DOHH2 (cell line): ENCODE results near the gene SMG5.

Experiments
- H3F3A ChIP-seq: fragments of 200-600 bp; sonication (generic), shearing (Covaris generic); 2 replicates; pipeline ENCODE4 v1.6.0; 2016; ENCODE audit warnings: antibody characterized with exemption, mild to moderate bottlenecking; ENCODE audit not compliant: control insufficient read depth, insufficient read depth
- H3K27ac ChIP-seq: fragments of 200-600 bp; sonication (generic); 2 replicates; pipeline ENCODE4 v1.5.1; 2014; ENCODE audit warnings: low read depth, mild to moderate bottlenecking, low read length, moderate library complexity
- H3K27me3 ChIP-seq: fragments of 200-600 bp; sonication (generic); 2 replicates; pipeline ENCODE4 v1.6.1; 2014; ENCODE audit warnings: mild to moderate bottlenecking, low read length, mixed read lengths; ENCODE audit not compliant: control insufficient read depth
- H3K36me3 ChIP-seq: fragments of 200-600 bp; sonication (generic); 2 replicates; pipeline ENCODE4 v1.6.1; 2014; ENCODE audit warnings: mild to moderate bottlenecking, low read length, moderate library complexity, mixed read lengths; ENCODE audit not compliant: control insufficient read depth
- H3K4me1 ChIP-seq: fragments of 200-600 bp; sonication (generic); 2 replicates; pipeline ENCODE4 v1.6.1; 2014; ENCODE audit warnings: mild to moderate bottlenecking, low read length, mixed read lengths; ENCODE audit not compliant: control insufficient read depth
- H3K4me2 ChIP-seq: fragments of 200-600 bp; sonication (generic); 2 replicates; pipeline ENCODE4 v1.6.0; 2014; ENCODE audit warnings: mild to moderate bottlenecking, low read length, moderate library complexity
- H3K4me3 ChIP-seq: fragments of 200-600 bp; sonication (generic); 2 replicates; pipeline ENCODE4 v1.5.1; 2014; ENCODE audit warnings: mild to moderate bottlenecking, low read length, mixed read lengths
- H3K79me2 ChIP-seq: fragments of 200-600 bp; sonication (generic); 2 replicates; pipeline ENCODE4 v1.6.1; 2014; ENCODE audit warnings: mild to moderate bottlenecking, low read length, mixed read lengths; ENCODE audit not compliant: control insufficient read depth
- H3K9me2 ChIP-seq: fragments of 200-600 bp; sonication (generic); replicated peaks from 2 replicates; pipeline ENCODE4 v1.6.1; 2014; ENCODE audit warnings: mild to moderate bottlenecking, low read length, mixed read lengths; ENCODE audit not compliant: control insufficient read depth
- H3K9me3 ChIP-seq: fragments of 200-600 bp; sonication (generic); 2 replicates; pipeline ENCODE4 v1.6.1; 2014; ENCODE audit warnings: antibody characterized with exemption, low read length, mixed read lengths; ENCODE audit not compliant: control insufficient read depth, insufficient read depth
- H4K20me1 ChIP-seq: fragments of 200-600 bp; sonication (generic); 2 replicates; pipeline ENCODE4 v1.6.0; 2014; ENCODE audit warnings: low read depth, mild to moderate bottlenecking, antibody characterized with exemption, low read length, moderate library complexity; ENCODE audit not compliant: control insufficient read depth, insufficient read depth
- CTCF ChIP-seq: fragments of 200-600 bp; sonication (generic); IDR thresholded peaks from one replicate; pipeline ENCODE4 v1.5.1; 2014; ENCODE audit warnings: antibody characterized with exemption, mild to moderate bottlenecking, low read depth, low read length; ENCODE audit not compliant: poor library complexity, severe bottlenecking
- EZH2phosphoT487 ChIP-seq: fragments of 200-600 bp; sonication (generic); IDR thresholded peaks from 2 replicates; pipeline ENCODE4 v1.6.1; 2017; ENCODE audit warnings: borderline replicate concordance, mild to moderate bottlenecking, antibody characterized with exemption, low read length, moderate library complexity, mixed read lengths

SMG5 gene

GRCh38 chr1:156242738-156243137 lies 39.9 kb downstream of the SMG5 start:
- Histone ChIP-seq H3K9me3 (no peaks in the 10 kb centered on the region), H3K4me1 (peaks cover 27% of the 10 kb centered on the region), H3K27me3 (peaks cover 11% of the 10 kb centered on the region), H3K9me2 (no peaks in the 10 kb centered on the region), H3F3A (peaks cover 6% of the 10 kb centered on the region), H3K4me3 (no peak overlapping the region), H3K36me3 (peaks cover 22% of the 10 kb centered on the region), H3K4me2 (no peak overlapping the region), H3K27ac (no peak overlapping the region), H3K79me2 (no peaks in the 10 kb centered on the region), H4K20me1 (no peaks in the 10 kb centered on the region)
- TF ChIP-seq EZH2phosphoT487, result no peak
- TF ChIP-seq CTCF, result no peak

GRCh38 chr1:156241926-156242325 lies 40.7 kb downstream of the SMG5 start, which contains the start of gene BGLAP:
TSS of gene BGLAP (plus strand) at chr1:156242184. CDS start at chr1:156242232, 48 bp downstream.
- no peaks in the 10 kb centered on the region for H3K9me2 ChIP-seq

GRCh38 chr1:156241311-156241811 lies 41.3 kb downstream of the SMG5 start:
- Histone ChIP-seq H3K27ac (no peak overlapping the region), H3K9me2 (no peaks in the 10 kb centered on the region), H3K4me3 (no peak overlapping the region), H3K79me2 (no peaks in the 10 kb centered on the region), H3K36me3 (peaks cover 32% of the 10 kb centered on the region), H3K27me3 (peaks cover 11% of the 10 kb centered on the region), H3F3A (peaks cover 3% of the 10 kb centered on the region), H3K4me2 (no peak overlapping the region), H4K20me1 (no peaks in the 10 kb centered on the region), H3K9me3 (no peaks in the 10 kb centered on the region), H3K4me1 (peaks cover 27% of the 10 kb centered on the region)
- TF ChIP-seq CTCF (no peak), EZH2phosphoT487 (no peak)

More at GRCh38 chr1:156241926-156242325, 40.7 kb downstream of the SMG5 start, which contains the start of gene BGLAP:
- H3K4me2 ChIP-seq, result no peak within 1 kb of the TSS
- no peaks in the 10 kb centered on the region for H3K9me3 ChIP-seq
- peaks cover 26% of the 10 kb centered on the region for H3K36me3 ChIP-seq
- no peak for TF ChIP-seq EZH2phosphoT487
- no peak for TF ChIP-seq CTCF
- no peak within 1 kb of the TSS for H3K4me3 ChIP-seq
- no peaks in the 10 kb centered on the region for H3K79me2 ChIP-seq
- H3K27ac ChIP-seq, result no peak within 1 kb of the TSS
- H3F3A ChIP-seq, result peaks cover 6% of the 10 kb centered on the region
- H3K4me1 ChIP-seq, result peaks cover 27% of the 10 kb centered on the region
- H4K20me1 ChIP-seq, result no peaks in the 10 kb centered on the region
- H3K27me3 ChIP-seq, result peaks cover 11% of the 10 kb centered on the region
